G401 (cell line): Measurements from ENCODE around the gene TEX47. TPM values are rescaled to one million over a fixed set of nuclear protein-coding genes. Genes with fewer than 3 reads are reported as not detected.

ENCODE experiments used
- DNase-seq: peaks from one replicate; pipeline ENCODE4 v3.0.0-alpha.2; 2015; ENCODE audit warnings: low spot score
- in situ Hi-C: cut with HindIII; loops from 2 replicates; pipeline ENCODE4 v1.10.0; 2016; ENCODE audit warnings: low sequenced_read_pairs, mixed read lengths
- total RNA-seq: library from RNA; depleted of rRNA; stranded (reverse); fragments of >200 nt; shearing (Covaris generic); gene quantifications from 2 replicates; pipeline ENCODE4 v1.2.3, GENCODE V29; 2014; rRNA removed

The TEX47 gene
- total RNA-seq, 1 experiment from 2014 or later, result not detected

DNA sequence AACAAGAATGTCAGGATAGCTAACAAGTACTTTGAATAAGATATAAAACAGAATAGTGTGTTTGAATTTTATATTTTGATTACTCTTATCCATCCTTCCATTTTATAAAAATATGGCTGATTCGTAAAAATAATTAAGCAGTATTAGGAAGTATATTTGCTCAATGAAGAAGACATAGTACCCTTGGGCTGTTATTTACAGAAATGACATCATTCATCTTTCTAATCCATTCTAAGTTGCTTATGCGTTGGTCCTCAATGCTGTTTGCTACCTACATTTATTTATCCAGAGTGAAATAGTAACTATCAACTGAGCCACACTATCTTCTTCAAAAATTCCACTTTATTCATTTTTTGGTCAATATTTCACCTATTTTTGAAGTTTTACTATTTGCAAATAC lies 38.2 kb downstream of the TEX47 start:
- no peak for DNase-seq
- in situ Hi-C loops, result no loop called here

DNA sequence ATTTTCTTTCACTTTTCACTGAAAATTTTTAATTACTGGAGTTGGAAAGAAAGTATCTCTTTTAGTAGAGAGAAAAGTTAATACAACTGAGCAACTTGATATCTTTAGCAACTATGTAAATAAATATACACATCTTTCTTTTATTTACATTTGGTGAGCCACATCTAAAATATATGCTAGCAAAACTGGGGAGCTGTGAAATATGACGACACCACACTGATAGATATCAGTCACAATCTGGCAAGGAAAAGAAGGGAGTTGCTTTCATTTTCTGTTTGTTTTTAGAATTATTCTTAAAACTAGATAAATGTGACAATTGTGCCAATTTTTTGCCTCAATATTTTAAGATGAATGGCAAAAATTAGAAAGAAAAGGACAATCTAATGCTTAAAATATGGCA lies 38.7 kb downstream of the TEX47 start:
- no peak for DNase-seq
- in situ Hi-C loops, result no loop called here

DNA sequence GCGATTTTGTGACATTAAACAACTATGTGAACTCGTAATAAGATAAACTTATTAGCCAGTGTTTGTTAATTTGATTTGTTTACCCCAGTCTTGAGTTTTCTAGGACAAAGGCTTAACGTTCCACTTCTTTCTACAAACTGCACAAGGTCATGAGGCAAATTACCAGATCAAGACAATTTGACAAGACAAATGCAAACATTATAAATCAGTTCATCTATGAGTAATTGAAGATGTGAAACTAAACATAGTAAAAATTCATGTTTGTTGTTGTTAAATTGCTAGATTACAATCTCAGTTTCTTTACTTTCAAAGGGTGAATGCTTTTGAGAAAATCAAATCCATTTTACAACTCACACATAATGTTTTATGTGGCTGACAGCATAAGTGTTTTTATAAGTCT lies 49.4 kb downstream of the TEX47 start:
- no peak for DNase-seq
- in situ Hi-C loops, result no loop called here

Other genes starting within 250 kb of the TEX47 start
- not detected in 2 replicates for gene ZNF804B, start 36.0 kb downstream of the TEX47 start, total RNA-seq